Stimulated activated CD4-positive, alpha-beta T cell treated with anti-CD3 and anti-CD28 coated beads, Interleukin-15, amount 100 ng/mL, for 48 hours (primary cell): ENCODE data around the gene PHACTR4.
"Not testable (repeated sequence)": the region's sequence is repeated elsewhere in the genome, so short reads cannot be mapped to it uniquely, and the experiment has no call there.

Experiments
- DNase-seq, 2 donors: peaks; one replicate each; pipeline ENCODE4 v3.0.0-alpha.2; 2020; ENCODE audit warnings: low read depth in 2 of 2

The PHACTR4 gene

GRCh38 chr1:28494737-28495136 lies 125.2 kb downstream of the PHACTR4 start:
- DNase-seq = no peak

GRCh38 chr1:28499553-28499952 lies 130.0 kb downstream of the PHACTR4 start:
- no peak for DNase-seq

- no peak for DNase-seq
Measured at GRCh38 chr1:28501925-28502324, 132.4 kb downstream of the PHACTR4 start.

GRCh38 chr1:28503117-28503516 lies 133.6 kb downstream of the PHACTR4 start:
- DNase-seq = no peak

GRCh38 chr1:28505406-28506187 lies 136.1 kb downstream of the PHACTR4 start, which contains the start of gene RCC1:
TSS of gene RCC1 (plus strand) at chr1:28506043. CDS start at chr1:28529867, 23,824 bp downstream.
- peak; percentile 90 to 94 for DNase-seq

GRCh38 chr1:28506907-28507246 lies 137.3 kb downstream of the PHACTR4 start:
- DNase-seq = no peak

GRCh38 chr1:28507247-28507645 lies 137.7 kb downstream of the PHACTR4 start:
- no peak for DNase-seq

- no peak for DNase-seq
Measured at GRCh38 chr1:28507646-28508434, 138.3 kb downstream of the PHACTR4 start.

GRCh38 chr1:28508435-28508754 lies 138.9 kb downstream of the PHACTR4 start:
- no peak for DNase-seq

- no peak for DNase-seq
Measured at GRCh38 chr1:28509705-28510272, 140.2 kb downstream of the PHACTR4 start.

GRCh38 chr1:28510273-28510969 lies 140.9 kb downstream of the PHACTR4 start:
- DNase-seq = no peak

GRCh38 chr1:28510970-28511440 lies 141.5 kb downstream of the PHACTR4 start:
- DNase-seq = no peak

- no peak for DNase-seq
Measured at GRCh38 chr1:28512058-28512611, 142.6 kb downstream of the PHACTR4 start.

- DNase-seq = not testable (repeated sequence)
Measured at GRCh38 chr1:28514445-28514933, 144.9 kb downstream of the PHACTR4 start.

- DNase-seq = no peak
Measured at GRCh38 chr1:28516518-28516956, 147.0 kb downstream of the PHACTR4 start.

- DNase-seq = no peak
Measured at GRCh38 chr1:28517649-28517999, 148.1 kb downstream of the PHACTR4 start.

- peak; percentile 86 for DNase-seq
Measured at GRCh38 chr1:28518000-28518744, 148.6 kb downstream of the PHACTR4 start.

- DNase-seq = peak in 1 of 2 donors; percentile 58
Measured at GRCh38 chr1:28518745-28519341, 149.3 kb downstream of the PHACTR4 start.

GRCh38 chr1:28519946-28520725 lies 150.6 kb downstream of the PHACTR4 start:
- DNase-seq = no peak

- not testable (repeated sequence) for DNase-seq
Measured at GRCh38 chr1:28520796-28521195, 151.3 kb downstream of the PHACTR4 start.
